Epithelial cell of proximal tubule (primary cell): Measurements from ENCODE around the gene RAB9B. TPM values are rescaled to one million over a fixed set of nuclear protein-coding genes. Genes with fewer than 3 reads are reported as not detected.

ENCODE experiments used
- DNase-seq: peaks from one replicate; pipeline ENCODE4 v3.0.0-alpha.2; 2011; ENCODE audit warnings: low read depth
- H3K4me3 ChIP-seq: 2 replicates; pipeline ENCODE4 v1.5.1; 2011; ENCODE audit warnings: low read depth, mild to moderate bottlenecking, low read length
- total RNA-seq: library from RNA; depleted of rRNA; stranded (reverse); fragments of >200 nt; gene quantifications from 2 replicates; pipeline ENCODE4 v1.2.3, GENCODE V29; 2015
- TF ChIP-seq, protein P1 (sequence below): conservative IDR thresholded peaks from 2 replicates; pipeline ENCODE4 v1.5.1; 2012; ENCODE audit warnings: low read depth, mild to moderate bottlenecking, low read length

The RAB9B gene, protein sequence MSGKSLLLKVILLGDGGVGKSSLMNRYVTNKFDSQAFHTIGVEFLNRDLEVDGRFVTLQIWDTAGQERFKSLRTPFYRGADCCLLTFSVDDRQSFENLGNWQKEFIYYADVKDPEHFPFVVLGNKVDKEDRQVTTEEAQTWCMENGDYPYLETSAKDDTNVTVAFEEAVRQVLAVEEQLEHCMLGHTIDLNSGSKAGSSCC
- 0.22 and 0.40 TPM in 2 replicates for total RNA-seq

DNA sequence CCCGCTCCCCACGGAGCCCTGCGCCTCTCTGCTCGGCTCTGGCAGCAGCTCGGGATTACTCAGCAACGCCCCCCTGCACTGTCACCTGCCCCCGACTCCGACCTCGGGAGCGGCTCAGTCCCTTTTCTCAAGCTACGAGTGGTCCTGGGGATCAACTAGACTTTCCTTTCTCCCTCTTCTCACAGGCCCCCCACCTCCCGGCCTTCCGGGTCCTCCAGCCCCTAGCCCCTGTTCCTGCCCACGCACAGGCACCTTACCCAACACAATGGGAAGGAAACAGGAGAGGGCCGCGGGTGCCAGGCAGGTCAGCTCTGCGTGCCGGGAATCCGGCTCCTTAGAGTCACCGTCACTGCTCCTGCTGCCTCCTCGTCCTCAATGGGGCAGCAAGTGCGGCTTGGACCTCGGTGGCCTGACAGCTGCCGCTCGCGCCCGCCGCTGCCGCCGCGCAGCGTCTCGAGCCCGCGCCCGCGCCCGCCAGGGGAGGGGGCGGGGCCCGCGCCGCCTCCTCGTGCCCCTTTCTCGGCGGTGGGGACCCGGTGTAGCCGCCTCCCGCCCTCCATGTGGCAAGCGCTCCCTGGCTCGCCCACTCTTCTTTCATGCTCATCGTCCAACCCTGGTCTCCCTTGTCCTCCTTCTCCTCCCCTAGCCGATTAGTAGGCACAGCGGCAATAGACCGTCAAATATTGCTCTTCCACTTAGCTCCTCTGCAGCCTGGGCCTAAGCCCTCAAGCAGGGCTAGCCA lies at the start of gene RAB9B:
Gene RAB9B, minus strand, starts transcription at position 455 of the 742 bp plus-strand sequence. CDS start 6,473 bp downstream, outside the sequence.
- TF ChIP-seq, protein P1, sequence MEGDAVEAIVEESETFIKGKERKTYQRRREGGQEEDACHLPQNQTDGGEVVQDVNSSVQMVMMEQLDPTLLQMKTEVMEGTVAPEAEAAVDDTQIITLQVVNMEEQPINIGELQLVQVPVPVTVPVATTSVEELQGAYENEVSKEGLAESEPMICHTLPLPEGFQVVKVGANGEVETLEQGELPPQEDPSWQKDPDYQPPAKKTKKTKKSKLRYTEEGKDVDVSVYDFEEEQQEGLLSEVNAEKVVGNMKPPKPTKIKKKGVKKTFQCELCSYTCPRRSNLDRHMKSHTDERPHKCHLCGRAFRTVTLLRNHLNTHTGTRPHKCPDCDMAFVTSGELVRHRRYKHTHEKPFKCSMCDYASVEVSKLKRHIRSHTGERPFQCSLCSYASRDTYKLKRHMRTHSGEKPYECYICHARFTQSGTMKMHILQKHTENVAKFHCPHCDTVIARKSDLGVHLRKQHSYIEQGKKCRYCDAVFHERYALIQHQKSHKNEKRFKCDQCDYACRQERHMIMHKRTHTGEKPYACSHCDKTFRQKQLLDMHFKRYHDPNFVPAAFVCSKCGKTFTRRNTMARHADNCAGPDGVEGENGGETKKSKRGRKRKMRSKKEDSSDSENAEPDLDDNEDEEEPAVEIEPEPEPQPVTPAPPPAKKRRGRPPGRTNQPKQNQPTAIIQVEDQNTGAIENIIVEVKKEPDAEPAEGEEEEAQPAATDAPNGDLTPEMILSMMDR = no peak
- peak within 1 kb of the TSS; percentile 69 for H3K4me3 ChIP-seq
- no peak for DNase-seq

DNA sequence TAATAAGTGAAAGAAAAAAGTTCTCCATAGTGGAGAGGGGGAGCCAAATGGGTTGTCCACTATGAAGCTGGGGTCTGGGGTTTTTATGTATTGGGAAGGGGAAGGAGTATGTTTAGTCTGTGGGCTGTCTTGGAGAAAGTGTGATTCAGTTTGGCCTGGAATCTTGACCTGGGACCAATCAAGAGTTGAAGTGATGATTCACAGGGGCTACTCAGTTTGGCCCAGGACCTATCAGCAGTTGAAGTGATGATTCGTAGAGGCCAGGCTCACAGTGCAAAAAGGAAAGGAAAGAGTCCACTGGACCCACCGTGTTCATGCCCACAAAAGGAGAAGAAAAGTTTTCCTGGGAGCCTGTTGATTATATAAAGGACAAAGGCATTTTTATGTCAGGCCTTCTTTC lies 47.3 kb upstream of the RAB9B start:
- DNase-seq = no peak
- H3K4me3 ChIP-seq = no peak overlapping the region
- TF ChIP-seq, protein P1 = no peak

DNA sequence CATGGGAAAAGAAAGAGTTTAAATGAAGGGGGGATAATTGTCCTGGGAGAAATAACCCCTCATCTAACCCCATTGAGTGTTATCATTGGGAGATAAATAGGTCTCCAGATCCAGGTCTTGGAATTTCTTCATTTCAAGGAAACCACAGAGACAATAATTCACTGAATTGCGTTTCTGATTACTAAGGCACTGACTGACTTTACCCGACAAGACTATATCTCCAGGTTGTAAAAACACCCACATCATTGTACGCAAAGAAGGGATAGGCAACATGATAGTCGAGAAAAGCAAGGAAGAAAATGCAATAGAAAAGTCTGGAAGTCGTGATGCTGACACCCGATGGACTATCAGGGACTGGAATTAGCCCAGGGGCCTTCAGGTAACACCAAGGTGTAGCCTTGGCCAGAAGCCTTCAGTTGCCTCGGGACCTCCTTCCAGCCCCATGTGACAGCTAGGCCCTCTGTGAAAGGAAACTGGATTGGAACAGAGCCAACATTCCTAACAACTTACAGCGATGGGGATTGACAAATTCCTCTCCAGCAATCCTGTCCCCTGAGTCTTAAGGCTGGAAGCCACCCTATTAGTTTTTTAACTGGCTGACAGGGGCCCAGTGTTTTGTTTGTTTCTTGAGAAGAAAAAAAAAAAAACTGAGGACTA lies 46.5 kb upstream of the RAB9B start:
- H3K4me3 ChIP-seq = no peak overlapping the region
- TF ChIP-seq, protein P1 = no peak
- DNase-seq = peak; percentile 66

DNA sequence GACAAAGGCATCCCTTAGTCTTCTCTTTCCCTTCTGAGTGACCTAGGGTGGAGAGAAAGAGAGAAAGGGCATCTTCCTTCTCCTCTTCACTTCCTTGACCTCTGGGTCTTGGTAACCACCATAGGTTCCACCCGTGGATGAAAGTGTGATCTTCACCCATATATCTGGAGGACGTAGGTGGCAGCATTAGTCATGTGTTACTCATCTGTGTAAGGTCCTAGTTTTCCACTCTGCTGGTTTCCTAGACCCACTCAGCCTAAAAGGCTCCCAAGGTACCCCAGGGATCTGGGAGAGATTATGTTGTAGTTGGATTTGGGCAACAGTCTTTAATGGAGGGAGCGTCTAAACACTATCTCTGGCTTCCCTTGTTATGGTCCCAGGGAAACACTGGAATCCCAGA lies 45.5 kb upstream of the RAB9B start:
- TF ChIP-seq, protein P1 = no peak
- H3K4me3 ChIP-seq = no peak overlapping the region

DNA sequence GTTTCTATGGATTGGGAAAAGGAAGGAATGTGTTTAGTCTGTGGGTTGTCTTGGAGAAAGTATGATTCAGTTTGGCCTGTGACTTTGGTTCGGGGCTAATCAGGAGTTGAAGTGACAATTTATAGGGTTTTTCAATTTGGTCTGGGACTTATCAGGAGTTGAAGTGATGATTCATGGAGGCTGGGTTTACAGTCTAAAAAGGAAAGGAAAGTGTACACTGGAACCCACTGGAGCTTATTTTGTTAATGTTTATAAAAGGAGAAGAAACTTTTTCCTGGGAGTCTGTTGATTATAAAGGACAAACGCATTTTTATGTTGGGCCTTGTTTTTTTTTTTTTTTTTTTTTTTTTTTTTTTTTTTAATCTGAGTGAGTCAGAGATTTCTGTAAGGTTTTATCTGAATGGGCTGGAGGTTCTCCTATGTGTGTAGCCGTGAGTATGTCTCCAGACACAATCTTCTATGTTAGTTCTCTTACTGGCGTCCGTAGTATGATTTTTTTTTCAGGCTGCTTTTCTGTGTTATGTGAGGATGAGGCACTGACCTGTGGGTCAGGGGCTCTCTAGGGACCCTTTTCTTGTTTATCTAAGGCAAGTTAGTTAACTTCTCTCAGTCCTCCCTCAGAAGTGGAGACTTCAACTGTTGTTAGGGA lies 33.0 kb upstream of the RAB9B start:
- H3K4me3 ChIP-seq = no peak overlapping the region
- TF ChIP-seq, protein P1 = no peak
- DNase-seq = peak; percentile 29

More for the DNA sequence above, 45.5 kb upstream of the RAB9B start:
- DNase-seq = no peak

DNA sequence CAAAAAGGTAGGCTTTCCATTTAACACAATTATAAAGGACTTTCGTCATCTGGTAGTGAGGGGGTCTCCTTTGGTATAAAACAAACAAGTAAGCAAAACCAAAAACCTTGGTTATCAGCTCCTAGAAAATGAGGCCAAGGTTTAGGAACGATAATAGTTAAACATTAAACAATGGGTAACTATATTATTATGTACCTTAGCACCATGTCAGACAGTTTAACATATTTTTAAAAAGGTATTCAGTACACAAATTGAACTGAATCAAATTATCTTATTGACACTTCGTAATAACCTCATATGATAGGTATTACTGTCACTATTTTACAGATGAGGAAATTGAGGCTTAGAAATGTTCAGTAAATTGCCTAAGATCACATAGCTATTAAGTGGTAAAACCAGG lies 32.1 kb upstream of the RAB9B start:
- H3K4me3 ChIP-seq = no peak overlapping the region
- DNase-seq = no peak
- TF ChIP-seq, protein P1 = no peak
